Panc1 (cell line): ENCODE results near the gene FSIP1. TPM values are rescaled to one million over a fixed set of nuclear protein-coding genes. Genes with fewer than 3 reads are reported as not detected.

Source experiments
- ATAC-seq: fragments of 200-7000 bp; cut with Tn5 transposase; 2 replicates; pipeline ENCODE4 v1.9.1; 2020; ENCODE audit warnings: mild to moderate bottlenecking, moderate library complexity
- BruUV-seq: library from RNA; stranded (reverse); fragments of 400-500 nt; replicated peaks from 2 replicates; lab custom pipeline; 2021; lab: Mats Ljungman, UMichigan
- CTCF ChIA-PET: fragments of 300-600 bp; sonication (Branson Sonifier 250); formaldehyde crosslinking; loops from one replicate; lab custom pipeline; 2022; ENCODE audit warnings: antibody characterized with exemption; lab: Charles Lee
- POLR2A ChIA-PET: fragments of 300-600 bp; sonication (Branson Sonifier 250); formaldehyde crosslinking; loops from one replicate; lab custom pipeline; 2022; ENCODE audit warnings: antibody characterized with exemption; lab: Charles Lee
- DNase-seq: peaks from one replicate; pipeline ENCODE4 v3.0.0-alpha.2; 2010; ENCODE audit warnings: low read depth, low spot score
- H3K27ac ChIP-seq: 2 replicates; pipeline ENCODE4 v1.5.1; 2011; ENCODE audit warnings: mild to moderate bottlenecking, low read length, inconsistent platforms
- H3K27me3 ChIP-seq: fragments of 200-500 bp; sonication (Bioruptor generic); 2 replicates; pipeline ENCODE4 v1.6.0; 2014; ENCODE audit warnings: low read length, inconsistent platforms; ENCODE audit not compliant: control insufficient read depth, insufficient read depth
- H3K36me3 ChIP-seq: fragments of 200-500 bp; sonication (Bioruptor generic); 2 replicates; pipeline ENCODE4 v1.5.1; 2014; ENCODE audit warnings: inconsistent platforms, mild to moderate bottlenecking, low read length, moderate library complexity; ENCODE audit not compliant: control insufficient read depth, insufficient read depth
- H3K4me1 ChIP-seq: 2 replicates; pipeline ENCODE4 v1.5.1; 2011; ENCODE audit warnings: inconsistent platforms, mild to moderate bottlenecking, low read length, moderate library complexity; ENCODE audit not compliant: control insufficient read depth, insufficient read depth
- H3K4me3 ChIP-seq, 2 experiments: 2 replicates each; pipeline ENCODE4 v1.5.1; 2011 to 2012; ENCODE audit warnings: low read depth in 2 of 2, low read length in 2 of 2, mild to moderate bottlenecking in 2 of 2, inconsistent platforms in 1 of 2, moderate library complexity in 1 of 2
- H3K9me3 ChIP-seq: fragments of 200-500 bp; sonication (Bioruptor generic); 2 replicates; pipeline ENCODE4 v1.5.1; 2014; ENCODE audit warnings: low read depth, mild to moderate bottlenecking, inconsistent platforms, low read length, moderate library complexity; ENCODE audit not compliant: control insufficient read depth, insufficient read depth
- POLR2AphosphoS5 ChIP-seq: IDR thresholded peaks from 2 replicates; pipeline ENCODE4 v1.6.1; 2012; ENCODE audit warnings: mild to moderate bottlenecking, low read depth, low read length, moderate library complexity
- SIN3A ChIP-seq: IDR thresholded peaks from 2 replicates; pipeline ENCODE4 v1.6.1; 2012; ENCODE audit warnings: low read depth, mild to moderate bottlenecking, low read length, moderate library complexity, borderline replicate concordance; ENCODE audit not compliant: insufficient read depth
- TCF7L2 ChIP-seq: IDR thresholded peaks from 2 replicates; pipeline ENCODE4 v1.6.1; 2011; ENCODE audit warnings: mild to moderate bottlenecking, low read depth, low read length, inconsistent platforms
- in situ Hi-C: cut with HindIII; loops from 2 replicates; pipeline ENCODE4 v1.10.0; 2016; ENCODE audit warnings: low sequenced_read_pairs, low pct_unique_long_range_greater_than_20kb
- intact Hi-C: fragments of 100-400 bp; cut with micrococcal nuclease; formaldehyde crosslinking; loops from one replicate; pipeline ENCODE4 v1.10.0; 2022; ENCODE audit not compliant: unreplicated experiment
- total RNA-seq: library from RNA; stranded (reverse); gene quantifications from one replicate; pipeline ENCODE4 v1.2.1, GENCODE V29; 2021; ENCODE audit not compliant: unreplicated experiment
- TF ChIP-seq, protein P1 (sequence below), 2 experiments: IDR thresholded peaks; 2 replicates each; pipeline ENCODE4 v1.6.1; 2011 to 2012; ENCODE audit warnings: low read depth in 2 of 2, control low read depth in 1 of 2, low read length in 1 of 2, mild to moderate bottlenecking in 1 of 2, moderate library complexity in 1 of 2; ENCODE audit not compliant: insufficient read depth in 1 of 2
- TF ChIP-seq, protein P2 (sequence below): fragments of 450-650 bp; IDR thresholded peaks from 2 replicates; pipeline ENCODE4 v1.5.1; 2017; ENCODE audit warnings: mild to moderate bottlenecking

Gene FSIP1
- total RNA-seq, 1 experiment from 2014 or later: 1.4 TPM

DNA sequence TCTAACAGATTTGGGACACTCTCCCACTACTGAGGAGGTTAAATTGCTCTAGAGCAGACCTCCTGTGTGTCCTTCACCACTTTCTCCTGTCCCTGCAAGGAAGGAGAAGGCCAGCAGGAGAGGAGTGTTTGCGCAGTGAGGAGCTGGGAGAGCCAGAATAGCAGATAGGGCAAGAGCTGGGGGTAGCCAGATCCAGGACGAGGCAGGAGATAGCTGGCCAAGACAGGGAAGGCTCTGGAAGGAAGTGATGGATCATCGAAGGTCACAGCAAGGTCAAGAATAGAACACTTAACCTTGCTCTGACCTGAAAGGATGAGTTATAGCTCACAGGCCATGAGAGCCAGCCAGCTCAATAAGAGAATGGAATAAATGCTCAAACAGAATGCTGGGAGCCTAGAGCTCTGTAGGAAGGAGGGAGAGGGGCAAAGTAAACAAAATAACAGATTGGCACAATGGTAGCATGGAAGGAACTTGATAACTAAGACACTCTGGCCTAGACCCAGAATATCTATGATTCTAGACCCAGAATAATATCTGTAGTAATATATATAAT, 37.5 kb upstream of the FSIP1 start:
- ChIA-PET POLR2A (no interaction called here), CTCF (no interaction called here)
- Histone ChIP-seq H3K4me3 (no peak overlapping the region), H3K27ac (no peak overlapping the region), H3K27me3 (no peaks in the 10 kb centered on the region), H3K9me3 (no peaks in the 10 kb centered on the region), H3K36me3 (no peaks in the 10 kb centered on the region), H3K4me1 (no peaks in the 10 kb centered on the region)
- no TSS peak for BruUV-seq
- TF ChIP-seq SIN3A (no peak), POLR2AphosphoS5 (no peak), TCF7L2 (no peak)
- TF ChIP-seq, protein P1, sequence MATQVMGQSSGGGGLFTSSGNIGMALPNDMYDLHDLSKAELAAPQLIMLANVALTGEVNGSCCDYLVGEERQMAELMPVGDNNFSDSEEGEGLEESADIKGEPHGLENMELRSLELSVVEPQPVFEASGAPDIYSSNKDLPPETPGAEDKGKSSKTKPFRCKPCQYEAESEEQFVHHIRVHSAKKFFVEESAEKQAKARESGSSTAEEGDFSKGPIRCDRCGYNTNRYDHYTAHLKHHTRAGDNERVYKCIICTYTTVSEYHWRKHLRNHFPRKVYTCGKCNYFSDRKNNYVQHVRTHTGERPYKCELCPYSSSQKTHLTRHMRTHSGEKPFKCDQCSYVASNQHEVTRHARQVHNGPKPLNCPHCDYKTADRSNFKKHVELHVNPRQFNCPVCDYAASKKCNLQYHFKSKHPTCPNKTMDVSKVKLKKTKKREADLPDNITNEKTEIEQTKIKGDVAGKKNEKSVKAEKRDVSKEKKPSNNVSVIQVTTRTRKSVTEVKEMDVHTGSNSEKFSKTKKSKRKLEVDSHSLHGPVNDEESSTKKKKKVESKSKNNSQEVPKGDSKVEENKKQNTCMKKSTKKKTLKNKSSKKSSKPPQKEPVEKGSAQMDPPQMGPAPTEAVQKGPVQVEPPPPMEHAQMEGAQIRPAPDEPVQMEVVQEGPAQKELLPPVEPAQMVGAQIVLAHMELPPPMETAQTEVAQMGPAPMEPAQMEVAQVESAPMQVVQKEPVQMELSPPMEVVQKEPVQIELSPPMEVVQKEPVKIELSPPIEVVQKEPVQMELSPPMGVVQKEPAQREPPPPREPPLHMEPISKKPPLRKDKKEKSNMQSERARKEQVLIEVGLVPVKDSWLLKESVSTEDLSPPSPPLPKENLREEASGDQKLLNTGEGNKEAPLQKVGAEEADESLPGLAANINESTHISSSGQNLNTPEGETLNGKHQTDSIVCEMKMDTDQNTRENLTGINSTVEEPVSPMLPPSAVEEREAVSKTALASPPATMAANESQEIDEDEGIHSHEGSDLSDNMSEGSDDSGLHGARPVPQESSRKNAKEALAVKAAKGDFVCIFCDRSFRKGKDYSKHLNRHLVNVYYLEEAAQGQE (IDR thresholded peaks at IDR 0.05; ENCODE audit: insufficient read depth in 1 of 2, low read depth in 2 of 2, low read length in 1 of 2): no peak
- TF ChIP-seq, protein P2, sequence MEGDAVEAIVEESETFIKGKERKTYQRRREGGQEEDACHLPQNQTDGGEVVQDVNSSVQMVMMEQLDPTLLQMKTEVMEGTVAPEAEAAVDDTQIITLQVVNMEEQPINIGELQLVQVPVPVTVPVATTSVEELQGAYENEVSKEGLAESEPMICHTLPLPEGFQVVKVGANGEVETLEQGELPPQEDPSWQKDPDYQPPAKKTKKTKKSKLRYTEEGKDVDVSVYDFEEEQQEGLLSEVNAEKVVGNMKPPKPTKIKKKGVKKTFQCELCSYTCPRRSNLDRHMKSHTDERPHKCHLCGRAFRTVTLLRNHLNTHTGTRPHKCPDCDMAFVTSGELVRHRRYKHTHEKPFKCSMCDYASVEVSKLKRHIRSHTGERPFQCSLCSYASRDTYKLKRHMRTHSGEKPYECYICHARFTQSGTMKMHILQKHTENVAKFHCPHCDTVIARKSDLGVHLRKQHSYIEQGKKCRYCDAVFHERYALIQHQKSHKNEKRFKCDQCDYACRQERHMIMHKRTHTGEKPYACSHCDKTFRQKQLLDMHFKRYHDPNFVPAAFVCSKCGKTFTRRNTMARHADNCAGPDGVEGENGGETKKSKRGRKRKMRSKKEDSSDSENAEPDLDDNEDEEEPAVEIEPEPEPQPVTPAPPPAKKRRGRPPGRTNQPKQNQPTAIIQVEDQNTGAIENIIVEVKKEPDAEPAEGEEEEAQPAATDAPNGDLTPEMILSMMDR: no peak
- DNase-seq (no peak), ATAC-seq (no peak)
- in situ Hi-C loops: no loop called here
- intact Hi-C loops: no loop called here

DNA sequence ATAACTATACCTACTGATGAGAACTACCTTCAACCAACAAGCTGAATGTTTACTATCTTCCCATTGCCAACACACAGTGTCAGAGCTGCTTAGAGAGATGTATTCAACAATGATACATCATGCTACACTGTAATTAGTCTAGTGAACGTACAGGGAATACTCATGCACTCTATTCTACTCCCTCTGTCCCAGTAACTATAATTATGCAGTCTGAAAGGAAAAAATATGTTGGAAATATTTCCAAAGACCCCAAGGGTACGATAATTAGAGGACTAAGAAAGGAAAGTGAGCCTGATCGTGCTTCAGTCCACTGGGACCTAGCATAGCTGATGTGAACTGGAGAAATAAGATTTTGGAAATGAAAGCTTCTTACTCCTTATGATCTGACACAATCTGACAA, 36.9 kb upstream of the FSIP1 start:
- DNase-seq (no peak), ATAC-seq (peak; percentile 53; the same call in 1 of the 2 replicates)
- H3K4me3 ChIP-seq: no peak overlapping the region
- intact Hi-C loops (no loop called here), in situ Hi-C loops (no loop called here)
- no peaks in the 10 kb centered on the region for H3K4me1 ChIP-seq
- POLR2A ChIA-PET: interaction anchor here (0.5 kb wide), 1 partner anchor 705 kb away, joined by 3 read pairs; no protein-coding TSS in a partner anchor
- no peak overlapping the region for H3K27ac ChIP-seq
- CTCF ChIA-PET: no interaction called here
- TF ChIP-seq TCF7L2 (no peak), SIN3A (no peak), POLR2AphosphoS5 (no peak)
- TF ChIP-seq, protein P2: no peak
- TF ChIP-seq, protein P1 (IDR thresholded peaks at IDR 0.05; ENCODE audit: insufficient read depth in 1 of 2, low read depth in 2 of 2, low read length in 1 of 2): no peak
- H3K36me3 ChIP-seq: no peaks in the 10 kb centered on the region
- no peaks in the 10 kb centered on the region for H3K27me3 ChIP-seq
- BruUV-seq: no TSS peak
- no peaks in the 10 kb centered on the region for H3K9me3 ChIP-seq
